Measurements from ENCODE around the gene TMEM243.
"Not testable (repeated sequence)": the region's sequence is repeated elsewhere in the genome, so short reads cannot be mapped to it uniquely, and the experiment has no call there.

Gene TMEM243, protein sequence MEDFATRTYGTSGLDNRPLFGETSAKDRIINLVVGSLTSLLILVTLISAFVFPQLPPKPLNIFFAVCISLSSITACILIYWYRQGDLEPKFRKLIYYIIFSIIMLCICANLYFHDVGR

DNA sequence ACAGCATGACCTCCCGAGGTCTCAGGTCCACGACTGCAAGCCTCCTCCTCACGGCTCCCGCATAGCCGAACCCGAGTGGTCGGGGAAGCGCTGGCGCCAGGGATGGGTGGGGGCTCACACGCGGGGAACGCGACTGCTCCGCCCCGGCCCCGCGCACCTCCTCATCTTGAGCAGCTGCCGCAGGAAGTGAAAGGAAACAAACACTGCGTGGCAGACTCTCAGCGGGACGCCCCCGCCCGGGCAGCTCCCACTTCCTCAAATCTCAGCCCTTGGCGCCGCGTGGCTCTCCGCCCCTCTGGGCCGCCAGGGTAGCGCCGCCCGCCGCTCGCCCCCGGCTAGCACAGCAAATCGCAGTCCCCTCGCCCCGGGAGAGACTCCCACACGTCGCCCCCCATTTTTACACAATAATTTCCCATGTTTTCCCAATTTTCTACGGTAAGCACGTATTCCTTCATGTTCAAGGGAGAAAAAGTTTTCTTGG lies at the start of gene TMEM243:
Gene TMEM243, minus strand, starts transcription at position 188 of the 481 bp plus-strand sequence. CDS start 229 bp downstream, outside the sequence.
- DNase-seq: peak; percentile 93

DNA sequence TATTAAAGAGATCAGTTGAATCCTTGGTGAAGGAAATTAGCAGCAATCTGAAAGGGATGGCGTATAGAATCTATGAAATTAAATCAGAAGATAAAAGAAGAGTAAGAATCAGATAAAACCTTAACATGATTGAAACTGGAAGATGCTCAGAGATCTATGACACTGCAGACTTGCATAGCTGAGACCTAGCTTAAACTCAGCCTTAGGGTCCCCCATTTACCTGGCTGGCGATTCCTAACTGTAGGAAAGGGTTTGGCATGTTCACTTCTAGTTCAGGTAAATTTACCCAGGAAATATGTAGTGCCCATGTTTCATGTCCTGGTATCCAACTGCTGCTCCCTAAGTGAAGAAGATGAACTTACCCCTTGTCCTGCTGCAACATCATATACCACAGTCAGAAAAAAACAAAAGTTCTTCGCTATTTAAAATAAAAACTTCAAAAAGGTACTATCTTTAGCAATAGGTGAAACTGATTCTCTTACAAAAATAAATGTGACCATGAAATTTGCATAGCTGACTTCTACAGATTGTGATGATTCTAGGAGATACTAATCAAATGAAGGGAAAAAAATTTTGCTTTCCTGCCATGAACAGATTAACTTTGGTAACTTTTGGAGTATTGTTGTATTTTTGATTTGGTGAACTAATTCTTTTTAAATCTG lies 47.8 kb upstream of the TMEM243 start:
- no peak for DNase-seq

DNA sequence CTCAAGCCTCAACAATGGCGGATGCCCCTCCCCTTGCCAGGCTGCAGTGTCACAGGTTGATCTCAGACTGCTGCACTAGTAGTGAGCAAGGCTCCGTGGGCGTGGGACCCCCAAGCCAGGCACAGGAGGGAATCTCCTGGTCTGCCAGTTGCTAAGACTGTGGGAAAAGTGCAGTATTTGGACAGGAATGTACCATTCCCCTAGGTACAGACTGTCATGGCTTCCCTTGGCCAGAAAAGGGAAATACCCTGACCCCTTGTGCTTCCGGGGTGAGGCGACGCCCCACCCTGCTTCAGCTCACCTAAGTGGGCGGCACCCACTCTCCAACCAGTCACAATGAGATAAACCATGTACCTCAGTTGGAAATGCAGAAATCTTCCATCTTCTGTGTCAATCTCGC lies 44.0 kb upstream of the TMEM243 start:
- DNase-seq: peak; percentile 23

- no peak for DNase-seq
These were observed 34.1 kb upstream of the TMEM243 start for GRCh38 chr7:87253589-87254087.

DNA sequence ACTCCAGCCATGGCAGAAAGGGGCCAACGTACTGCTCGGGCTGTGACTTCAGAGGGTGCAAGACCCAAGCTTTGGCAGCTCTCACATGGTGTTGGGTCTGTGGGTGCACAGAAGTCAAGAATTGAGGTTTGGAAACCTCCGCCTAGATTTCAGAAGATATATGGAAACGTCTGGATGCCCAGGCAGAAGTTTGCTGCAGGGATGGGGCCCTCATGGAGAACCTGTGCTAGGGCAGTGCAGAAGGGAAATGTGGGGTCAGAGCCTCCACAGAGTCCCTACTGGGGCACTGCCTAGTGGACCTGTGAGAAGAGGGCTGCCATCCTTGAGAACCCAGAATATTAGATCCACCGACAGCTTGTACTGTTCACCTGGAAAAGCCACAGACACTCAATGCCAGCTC lies 26.1 kb upstream of the TMEM243 start:
- not testable (repeated sequence) for DNase-seq

DNA sequence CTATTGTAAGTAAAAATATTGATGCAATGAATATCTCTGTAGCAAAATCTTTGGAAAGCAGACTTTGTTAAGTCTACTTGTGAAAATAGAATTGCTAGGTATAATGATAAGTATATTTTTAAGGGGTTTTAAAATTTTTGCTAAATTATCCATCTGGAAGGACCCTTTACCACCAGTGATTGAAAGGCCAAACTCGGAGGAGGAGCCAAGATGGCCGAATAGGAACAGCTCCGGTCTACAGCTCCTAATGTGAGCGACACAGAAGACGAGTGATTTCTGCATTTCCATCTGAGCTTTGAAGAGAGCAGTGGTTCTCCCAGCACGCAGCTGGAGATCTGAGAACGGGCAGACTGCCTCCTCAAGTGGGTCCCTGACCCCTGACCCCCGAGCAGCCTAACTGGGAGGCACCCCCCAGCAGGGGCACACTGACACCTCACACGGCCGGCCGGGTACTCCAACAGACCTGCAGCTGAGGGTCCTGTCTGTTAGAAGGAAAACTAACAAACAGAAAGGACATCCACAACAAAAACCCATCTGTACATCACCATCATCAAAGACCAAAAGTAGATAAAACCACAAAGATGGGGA lies 19.0 kb upstream of the TMEM243 start:
- DNase-seq: not testable (repeated sequence)

- DNase-seq: no peak
These were observed 15.4 kb upstream of the TMEM243 start for GRCh38 chr7:87234949-87235348.

DNA sequence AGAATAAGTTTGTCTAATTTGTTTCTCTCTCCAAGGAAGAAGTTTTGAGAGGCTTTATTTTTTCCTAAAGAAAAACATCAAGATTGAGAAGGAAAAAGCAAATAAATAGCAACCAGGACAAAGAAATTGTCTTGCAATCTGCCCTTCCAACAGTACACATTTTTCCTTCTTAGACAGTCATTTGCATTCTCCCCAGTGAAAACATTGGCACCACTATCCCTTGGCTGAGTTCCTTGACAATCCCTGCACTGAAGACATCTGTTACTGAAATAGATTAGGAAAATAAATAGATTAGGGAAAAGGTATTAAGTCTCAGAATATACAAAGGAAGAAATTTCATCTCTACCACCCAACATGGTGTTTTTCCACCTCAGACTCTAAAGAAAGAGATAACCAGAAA lies 12.2 kb upstream of the TMEM243 start:
- DNase-seq: no peak

- peak; percentile 53 for DNase-seq
These were observed 11.7 kb upstream of the TMEM243 start for GRCh38 chr7:87231258-87231657.

DNA sequence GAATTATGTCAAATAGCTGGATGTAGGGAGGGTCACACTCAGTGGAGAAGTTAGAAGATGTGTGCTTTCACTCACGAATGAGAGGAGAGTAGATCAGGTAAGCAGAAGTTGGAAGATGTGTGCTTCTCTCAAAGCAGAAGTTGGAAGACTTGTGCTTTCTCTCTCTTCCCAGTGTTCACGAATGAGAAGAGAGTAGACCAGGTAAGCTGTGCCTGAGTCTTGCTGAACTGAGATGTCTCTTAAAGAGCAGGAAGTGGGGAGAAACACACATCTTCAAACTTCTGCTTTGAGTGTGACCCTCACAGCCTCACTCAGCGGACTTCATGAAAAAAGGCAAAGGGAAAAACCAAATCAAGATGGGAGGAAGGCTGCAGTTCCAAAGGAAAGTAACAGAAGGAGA lies 7.0 kb upstream of the TMEM243 start:
- DNase-seq: no peak

GRCh38 chr7:87225696-87226095 lies 6.2 kb upstream of the TMEM243 start:
- DNase-seq: no peak

GRCh38 chr7:87223666-87224065 lies 4.1 kb upstream of the TMEM243 start:
- DNase-seq: no peak

DNA sequence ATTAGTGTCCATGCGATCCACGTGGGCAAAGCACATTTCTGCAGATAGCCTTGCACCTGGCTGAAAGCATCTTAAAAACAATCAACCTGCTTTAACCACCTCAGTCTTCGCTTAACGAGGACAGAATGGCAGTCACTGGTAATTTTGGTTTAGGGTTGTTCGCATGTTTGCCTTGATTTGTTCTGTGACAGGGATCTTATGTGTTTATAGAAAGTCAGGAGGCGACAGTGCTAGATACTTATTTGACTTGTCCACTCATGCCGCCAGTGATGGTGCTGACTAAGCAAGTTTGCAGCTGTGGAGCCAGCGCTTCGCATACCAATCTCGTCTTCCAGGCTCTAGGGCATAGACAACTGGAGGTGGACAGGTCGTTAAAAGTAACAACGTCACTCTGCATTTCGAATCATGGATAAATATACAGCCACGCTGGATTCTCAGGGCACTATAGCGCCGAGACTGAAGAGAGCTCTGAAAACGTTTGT lies 1.2 kb upstream of the TMEM243 start:
- peak; percentile 65 for DNase-seq

DNA sequence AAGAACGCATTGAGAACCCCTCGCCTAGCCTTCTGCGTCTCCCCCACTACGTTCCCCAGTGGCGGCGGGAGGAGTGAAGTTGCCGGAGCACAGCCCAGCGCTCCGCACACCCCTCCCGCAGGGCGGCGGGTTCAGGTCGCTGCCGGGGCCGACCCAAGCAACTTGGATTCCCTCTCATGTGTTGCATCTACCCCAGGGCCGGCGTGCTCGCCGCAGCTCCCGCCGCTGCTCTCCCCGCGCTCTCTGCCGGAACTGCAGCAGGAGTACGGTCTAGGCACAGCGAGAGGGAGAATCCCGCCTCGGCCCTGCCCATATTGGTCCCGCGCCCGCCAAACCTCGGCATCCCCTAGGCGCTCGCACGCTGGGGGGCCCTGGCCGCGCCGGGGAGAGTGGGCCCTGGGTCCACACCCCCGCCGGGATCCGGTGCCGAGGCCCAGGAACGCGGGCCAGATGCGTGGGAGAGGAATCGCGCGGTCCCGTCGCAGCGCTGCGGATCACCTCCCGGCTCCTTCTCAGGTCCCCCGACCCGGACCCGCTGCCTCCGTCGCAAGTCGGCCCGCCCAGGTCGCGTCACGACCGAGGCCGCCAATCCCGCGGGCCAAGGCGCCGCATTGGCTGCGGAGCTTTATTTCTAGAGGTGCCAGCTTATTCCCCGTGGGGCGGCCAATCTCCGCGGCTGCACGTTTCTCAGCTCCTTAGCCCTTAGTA lies 648 bp upstream of the TMEM243 start:
- DNase-seq: peak; percentile 97

- DNase-seq: peak; percentile 61
These were observed 562 bp downstream of the TMEM243 start for GRCh38 chr7:87218796-87219544.

- no peak for DNase-seq
These were observed 1.4 kb downstream of the TMEM243 start for GRCh38 chr7:87217983-87218653.

GRCh38 chr7:87216701-87217508 lies 2.6 kb downstream of the TMEM243 start:
- peak; percentile 39 for DNase-seq

- no peak for DNase-seq
These were observed 4.5 kb downstream of the TMEM243 start for GRCh38 chr7:87215046-87215445.

- DNase-seq: no peak
These were observed 5.7 kb downstream of the TMEM243 start for GRCh38 chr7:87213811-87214210.

- DNase-seq: no peak
These were observed 6.3 kb downstream of the TMEM243 start for GRCh38 chr7:87213252-87213651.

- DNase-seq: no peak
These were observed 7.0 kb downstream of the TMEM243 start for GRCh38 chr7:87212498-87212897.

Measured in NCI-H69 (cell line).